ENCODE measurements around the gene FTO. TPM values are rescaled to one million over a fixed set of nuclear protein-coding genes. Genes with fewer than 3 reads are reported as not detected.

FTO gene
- total and polyA plus RNA-seq, 2 of the 8 experiments (the other 6 are each of a cell fraction or from before 2014, with no cell fraction given), result 34.5 to 59.8 TPM

- FAIRE-seq, result no peak
- H4K91ac ChIP-seq (replicated peaks; ENCODE audit: insufficient read length, low read length), result no peak overlapping the region
- H4K8ac ChIP-seq (ENCODE audit: extremely low read depth, insufficient read depth, low read length), result no peak overlapping the region
- no peak overlapping the region for H2BK20ac ChIP-seq (ENCODE audit: low read length)
- H3K9ac ChIP-seq (replicated peaks in 1 of 4; ENCODE audit: extremely low read depth in 1 of 4, low read depth in 3 of 4, low read length in 3 of 4), result no peak overlapping the region
- POLR2A ChIA-PET (ENCODE audit: partially characterized antibody), result no interaction called here
- no peak overlapping the region for H2BK5ac ChIP-seq (ENCODE audit: low read depth, low read length)
- H3K23me2 ChIP-seq (ENCODE audit: low read depth, low read length), result no peaks in the 10 kb centered on the region
- H3K14ac ChIP-seq (ENCODE audit: insufficient read length), result no peak overlapping the region
- no peak overlapping the region for H3K23ac ChIP-seq (ENCODE audit: insufficient read length)
- H3K18ac ChIP-seq (ENCODE audit: extremely low read depth, low read length), result no peak overlapping the region
- no peaks in the 10 kb centered on the region for H3K79me2 ChIP-seq (ENCODE audit: control insufficient read depth in 1 of 2, insufficient read depth in 2 of 2, low read length in 2 of 2)
- no peak overlapping the region for H3K27ac ChIP-seq (ENCODE audit: low read depth, low read length)
- H3K4me2 ChIP-seq (ENCODE audit: insufficient read depth in 1 of 2, low read depth in 2 of 2, low read length in 2 of 2), result no peak overlapping the region
- H3K4me3 ChIP-seq (ENCODE audit: extremely low read depth in 1 of 4, insufficient read depth in 2 of 4, low read depth in 3 of 4, low read length in 4 of 4), result no peak overlapping the region
- no peaks in the 10 kb centered on the region for H3K27me3 ChIP-seq (replicated peaks in 1 of 4; ENCODE audit: control insufficient read depth in 3 of 4, extremely low read depth in 1 of 4, insufficient read depth in 3 of 4, low read length in 3 of 4)
- no peak overlapping the region for H2BK12ac ChIP-seq (ENCODE audit: low read depth, low read length)
- H3K4ac ChIP-seq (replicated peaks; ENCODE audit: insufficient read length, low read depth, low read length), result no peak overlapping the region
- no peak overlapping the region for H3K56ac ChIP-seq (replicated peaks; ENCODE audit: insufficient read length, low read depth, low read length)
- no peaks in the 10 kb centered on the region for H3K9me3 ChIP-seq (ENCODE audit: insufficient read depth in 2 of 2, low read depth in 1 of 2, low read length in 1 of 2)
- H3K4me1 ChIP-seq (replicated peaks in 1 of 4; ENCODE audit: control insufficient read depth in 3 of 4, insufficient read depth in 4 of 4, low read length in 3 of 4), result no peaks in the 10 kb centered on the region
- no peak overlapping the region for H4K5ac ChIP-seq (ENCODE audit: insufficient read length, low read depth, low read length)
- no peaks in the 10 kb centered on the region for H4K20me1 ChIP-seq (replicated peaks in 1 of 2; ENCODE audit: control insufficient read depth in 1 of 2, insufficient read depth in 2 of 2, low read length in 2 of 2)
- CTCF ChIA-PET (ENCODE audit: partially characterized antibody), result interaction anchor here (0.7 kb wide), 2 partner anchors 8 to 229 kb away, joined by 3 read pairs; no protein-coding TSS in a partner anchor
- no peak overlapping the region for H2BK120ac ChIP-seq (replicated peaks; ENCODE audit: low read depth, low read length)
- H3K36me3 ChIP-seq (ENCODE audit: control insufficient read depth in 2 of 4, insufficient read depth in 4 of 4, low read length in 3 of 4), result peaks cover 0 to 2% (median 0%) of the 10 kb centered on the region in 4 experiments; a peak in 2 of 8 replicates
- H2BK15ac ChIP-seq (ENCODE audit: low read length), result no peak overlapping the region
- no peak overlapping the region for H2AFZ ChIP-seq (ENCODE audit: low read length)
- no peaks in the 10 kb centered on the region for H3K79me1 ChIP-seq (ENCODE audit: low read depth, low read length)
- TF ChIP-seq KDM5A (IDR thresholded peaks at IDR 0.05; ENCODE audit: low read length) (no peak), CTBP2 (IDR thresholded peaks at IDR 0.05; ENCODE audit: borderline replicate concordance, insufficient read depth, insufficient read length, low read length) (no peak), CREB1 (IDR thresholded peaks at IDR 0.05) (no peak), KDM4A (IDR thresholded peaks at IDR 0.05; ENCODE audit: low read depth, low read length, severe bottlenecking) (no peak)
- no peak overlapping the region for H2AK5ac ChIP-seq (ENCODE audit: low read depth, low read length)
- WGBS, 2 experiments (ENCODE audit: extremely low coverage in 1 of 2, insufficient coverage in 1 of 2, insufficient read length in 1 of 2, insufficient replicate concordance in 2 of 2, low coverage in 1 of 2, low lambda C conversion rate in 2 of 2, missing lambda C conversion rate in 1 of 2), result 85% methylated on average over 1 of the region's 1 CpG; no CpG with 5 or more reads in 1 of the 2 experiments
- DNase-seq (ENCODE audit: low read depth in 1 of 2, low spot score in 2 of 2), result no peak
Measured at GRCh38 chr16:53821487-53821886, 117.5 kb downstream of the FTO start.

All from H1 (cell line).